RCC 7860 (cell line): ENCODE data around the gene EMC10.

ENCODE experiments used
- DNase-seq: peaks from one replicate; pipeline ENCODE4 v3.0.0-alpha.2; 2015; ENCODE audit warnings: low spot score
- FAIRE-seq: peaks from 2 replicates; lab custom pipeline; 2012; peaks lifted over from hg19 to GRCh38; lab: Jason Lieb, UNC

Gene EMC10

DNA sequence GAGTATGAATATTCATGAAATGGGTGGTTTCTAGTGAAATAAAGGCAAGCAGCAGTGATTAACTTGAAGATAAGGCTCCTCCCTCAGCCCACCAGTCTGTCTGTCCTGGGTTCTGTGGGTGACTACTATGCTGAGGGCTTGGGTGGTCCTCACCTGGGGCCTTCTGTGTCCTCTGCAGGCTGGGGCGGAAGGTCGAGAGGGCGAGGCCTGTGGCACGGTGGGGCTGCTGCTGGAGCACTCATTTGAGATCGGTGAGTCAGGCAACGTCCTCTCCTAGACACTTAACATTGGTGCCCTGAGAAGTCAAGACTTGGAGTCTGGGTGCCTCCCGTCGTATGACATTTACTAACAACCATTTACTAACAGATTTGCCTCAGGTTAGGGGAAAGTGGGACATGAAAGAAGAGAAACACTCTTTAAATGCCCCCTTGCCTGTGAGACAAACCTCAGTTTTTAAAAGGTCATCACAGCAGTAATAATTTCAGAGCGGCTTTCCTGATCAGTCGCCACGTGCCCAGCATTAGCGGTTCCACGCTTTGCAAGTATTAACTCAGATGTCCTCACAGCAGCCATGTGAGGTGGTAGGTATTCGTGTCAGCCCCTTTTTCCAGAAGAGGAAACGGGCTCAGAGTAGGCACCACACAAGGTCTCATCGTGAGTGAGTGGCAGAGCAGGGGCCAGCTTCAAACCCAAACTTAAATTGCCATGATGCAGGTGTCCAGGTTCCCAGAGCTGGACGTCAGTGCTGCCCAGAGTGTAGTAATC is 1.6 kb downstream of the EMC10 start:
- DNase-seq, result no peak
- FAIRE-seq, result no peak

DNA sequence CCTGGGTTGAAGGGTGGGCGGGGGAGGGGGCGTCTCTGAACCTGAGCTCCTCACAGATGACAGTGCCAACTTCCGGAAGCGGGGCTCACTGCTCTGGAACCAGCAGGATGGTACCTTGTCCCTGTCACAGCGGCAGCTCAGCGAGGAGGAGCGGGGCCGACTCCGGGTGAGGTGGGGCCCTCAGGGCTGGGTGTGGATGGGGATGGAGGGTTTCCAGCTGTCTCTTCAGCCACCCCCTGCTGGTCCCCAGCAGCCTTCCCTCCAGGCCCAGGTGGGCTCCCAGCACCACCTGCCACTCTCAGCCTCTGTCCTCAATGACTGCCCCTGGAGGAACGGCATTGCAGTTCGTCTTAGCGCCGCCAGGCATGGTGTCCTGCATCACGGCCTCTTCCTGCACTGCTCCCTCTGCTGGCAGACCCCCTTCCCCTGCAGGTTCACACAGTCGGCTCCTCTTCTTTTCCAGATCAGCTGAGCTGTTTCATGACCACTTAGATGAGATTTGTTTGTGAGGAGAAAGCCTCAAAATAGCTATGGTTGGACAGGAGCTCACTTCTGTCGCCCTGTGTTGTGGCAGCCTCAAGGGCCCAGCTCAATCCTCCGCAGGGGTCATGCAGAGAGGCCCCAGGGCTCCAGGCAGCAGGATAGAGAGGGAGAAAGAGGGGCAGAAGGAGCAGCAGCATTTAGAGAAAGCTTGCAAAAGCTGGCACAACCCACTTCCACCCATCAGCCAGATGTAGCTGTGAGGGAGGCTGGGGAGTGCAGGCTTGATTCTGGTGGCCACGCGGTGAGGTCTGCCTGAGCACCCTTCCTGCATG is 2.8 kb downstream of the EMC10 start:
- DNase-seq (no peak), FAIRE-seq (no peak)

DNA sequence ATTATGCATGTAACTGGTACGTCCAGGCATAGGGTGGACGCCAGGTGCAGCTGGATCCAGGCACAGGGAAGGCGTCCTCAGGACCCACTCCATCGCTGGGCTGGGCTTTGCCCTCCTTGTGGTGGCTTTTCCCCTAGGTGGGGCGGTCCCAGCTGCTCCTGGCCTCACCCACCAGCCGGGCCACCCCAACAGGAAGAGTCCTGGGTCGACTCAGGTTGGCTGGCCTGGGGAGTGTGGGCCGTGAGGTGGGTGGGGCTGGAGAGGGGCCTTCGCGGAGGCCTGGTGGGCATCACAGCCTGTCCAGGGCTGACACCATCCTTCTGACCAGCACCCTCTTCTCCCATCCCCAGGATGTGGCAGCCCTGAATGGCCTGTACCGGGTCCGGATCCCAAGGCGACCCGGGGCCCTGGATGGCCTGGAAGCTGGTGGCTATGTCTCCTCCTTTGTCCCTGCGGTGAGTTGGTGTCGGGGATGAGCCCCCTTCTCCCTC is 3.5 kb downstream of the EMC10 start:
- DNase-seq, result no peak
- FAIRE-seq, result no peak

DNA sequence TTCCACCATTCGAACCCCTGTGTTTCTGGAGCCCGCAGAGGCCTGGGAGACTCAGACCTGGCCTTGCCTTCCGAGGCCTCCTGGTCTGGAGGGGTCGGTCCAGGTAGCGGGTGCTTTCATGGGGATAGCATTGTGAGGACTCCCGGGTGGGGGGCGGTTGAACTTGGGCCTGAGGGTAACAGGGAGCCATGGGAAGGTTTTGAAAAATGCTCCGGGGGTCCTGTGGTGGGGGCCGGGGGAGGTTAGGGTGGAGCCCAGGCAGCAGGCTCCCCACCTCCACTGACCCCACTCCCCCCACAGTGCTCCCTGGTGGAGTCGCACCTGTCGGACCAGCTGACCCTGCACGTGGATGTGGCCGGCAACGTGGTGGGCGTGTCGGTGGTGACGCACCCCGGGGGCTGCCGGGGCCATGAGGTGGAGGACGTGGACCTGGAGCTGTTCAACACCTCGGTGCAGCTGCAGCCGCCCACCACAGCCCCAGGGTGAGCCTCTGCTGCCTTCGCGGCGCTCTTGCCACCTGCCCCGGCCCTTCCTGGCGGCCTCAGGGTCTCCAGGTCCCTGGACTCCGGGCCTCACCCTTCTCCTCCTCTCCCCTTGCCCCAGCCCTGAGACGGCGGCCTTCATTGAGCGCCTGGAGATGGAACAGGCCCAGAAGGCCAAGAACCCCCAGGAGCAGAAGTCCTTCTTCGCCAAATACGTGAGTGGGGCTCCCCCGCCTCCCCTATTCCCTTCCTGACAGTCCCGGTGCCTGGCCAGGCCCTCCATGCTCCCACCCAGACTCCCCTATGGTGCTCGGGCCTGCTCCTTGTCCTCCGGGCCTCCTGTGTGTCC is 4.2 kb downstream of the EMC10 start:
- DNase-seq (no peak), FAIRE-seq (no peak)

DNA sequence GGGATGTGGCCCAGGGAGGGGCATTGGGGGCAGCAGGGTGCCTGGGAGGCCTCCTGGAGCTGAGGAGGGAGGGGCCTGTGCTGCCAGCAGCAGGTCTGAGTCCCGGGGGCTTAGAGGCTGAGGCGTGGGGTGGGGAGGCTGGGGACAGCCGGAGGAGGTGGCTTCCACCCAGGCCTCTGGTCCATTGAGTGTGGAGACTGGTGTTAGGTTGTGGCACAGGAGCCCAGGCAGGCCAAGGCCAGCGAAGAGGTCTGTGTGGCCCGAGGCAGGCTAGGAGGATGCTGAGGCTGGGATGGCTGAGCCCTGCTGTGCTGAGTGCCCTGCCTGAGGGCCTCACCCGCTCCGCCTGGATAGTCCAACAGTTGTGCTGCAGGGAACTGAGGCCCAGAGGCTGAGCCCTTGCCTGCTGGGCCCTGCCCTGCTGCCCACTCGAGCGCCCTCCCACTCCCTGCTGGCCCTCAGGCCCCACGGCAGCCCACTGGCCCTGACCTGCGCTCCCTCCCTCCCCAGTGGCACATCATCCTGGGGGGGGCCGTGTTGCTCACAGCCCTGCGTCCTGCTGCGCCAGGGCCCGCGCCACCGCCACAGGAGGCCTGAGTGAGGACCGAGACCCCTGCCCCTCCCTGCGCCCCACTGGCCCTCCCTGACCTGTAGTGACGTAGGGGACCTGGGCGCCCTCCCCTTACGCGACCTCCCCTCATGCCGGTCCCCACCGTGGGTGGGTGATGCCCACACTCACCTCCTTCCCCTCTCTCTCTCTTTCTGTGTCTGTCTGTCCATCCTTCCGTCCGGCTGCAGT is 5.2 kb downstream of the EMC10 start:
- FAIRE-seq, result no peak
- no peak for DNase-seq

DNA sequence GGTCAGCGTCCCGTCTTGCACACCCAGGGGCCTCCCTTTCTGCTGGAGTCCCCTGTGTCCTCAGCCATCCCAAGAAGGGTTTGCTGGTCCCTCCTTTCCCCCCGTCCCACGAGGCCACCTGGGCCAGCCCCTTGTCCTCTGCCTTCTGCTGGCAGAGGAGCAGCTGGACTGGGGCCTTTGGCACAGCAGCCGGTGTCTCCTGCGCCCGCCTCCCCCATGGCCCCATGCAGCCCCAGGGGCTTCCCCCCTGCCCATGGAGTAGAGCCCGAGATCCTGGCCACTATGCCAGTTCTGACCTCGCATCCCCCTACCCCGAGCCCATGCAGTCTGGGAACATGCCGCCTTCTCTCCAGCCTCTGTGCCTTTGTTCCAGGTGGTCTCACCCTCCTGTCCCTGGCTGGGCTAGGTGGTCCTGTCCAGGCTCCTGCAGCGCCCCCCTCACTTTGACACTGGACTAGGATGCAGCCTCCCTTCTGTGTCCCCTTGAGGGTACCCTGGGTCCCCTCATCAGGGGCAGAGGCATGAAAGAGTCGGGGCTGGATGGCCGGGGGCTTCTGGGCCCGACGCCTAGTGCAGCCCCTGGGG is 6.1 kb downstream of the EMC10 start:
- FAIRE-seq (no peak), DNase-seq (no peak)

DNA sequence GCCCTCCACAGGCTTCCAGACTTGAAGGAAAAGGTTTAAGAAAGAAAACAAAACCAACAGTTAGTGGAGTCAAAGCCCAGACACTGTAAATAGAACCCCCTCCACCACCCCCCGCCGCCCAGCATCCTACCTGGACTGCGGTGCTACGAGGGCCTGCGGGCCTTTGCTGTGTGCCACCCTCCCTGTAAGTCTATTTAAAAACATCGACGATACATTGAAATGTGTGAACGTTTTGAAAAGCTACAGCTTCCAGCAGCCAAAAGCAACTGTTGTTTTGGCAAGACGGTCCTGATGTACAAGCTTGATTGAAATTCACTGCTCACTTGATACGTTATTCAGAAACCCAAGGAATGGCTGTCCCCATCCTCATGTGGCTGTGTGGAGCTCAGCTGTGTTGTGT is 6.6 kb downstream of the EMC10 start:
- no peak for FAIRE-seq
- DNase-seq, result no peak

DNA sequence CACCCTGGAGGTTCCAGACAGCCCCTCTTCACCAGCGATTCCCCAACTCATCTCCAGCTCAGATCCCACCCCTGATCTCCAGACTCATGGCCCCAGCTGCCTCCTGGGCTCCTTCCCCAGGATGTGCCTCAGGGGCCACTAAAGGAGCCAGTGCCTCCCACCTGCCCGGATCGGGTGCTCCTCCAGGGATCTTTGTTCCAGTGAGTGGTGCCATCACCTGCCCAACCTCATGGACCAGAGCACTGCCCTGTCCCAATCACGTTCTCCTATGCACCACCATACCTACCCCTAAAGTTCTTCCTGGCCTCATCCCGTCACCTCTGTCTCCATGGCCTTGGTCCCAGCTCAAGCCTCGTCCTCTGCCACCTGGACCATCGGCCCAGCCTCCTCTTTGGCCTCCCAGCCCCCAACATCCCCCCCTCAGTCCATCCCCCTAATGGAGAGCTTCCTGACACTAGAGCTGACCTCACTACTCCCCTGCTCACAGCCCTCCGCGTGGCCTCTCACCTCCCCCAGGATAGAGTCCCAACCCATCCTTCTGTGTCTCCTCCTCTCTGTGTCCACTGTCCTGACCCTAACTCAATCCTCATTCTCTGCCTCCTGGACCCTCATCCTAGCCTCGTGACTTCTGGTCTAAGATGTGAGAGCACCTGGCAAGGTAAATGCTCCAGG is 9.1 kb downstream of the EMC10 start:
- no peak for FAIRE-seq

DNA sequence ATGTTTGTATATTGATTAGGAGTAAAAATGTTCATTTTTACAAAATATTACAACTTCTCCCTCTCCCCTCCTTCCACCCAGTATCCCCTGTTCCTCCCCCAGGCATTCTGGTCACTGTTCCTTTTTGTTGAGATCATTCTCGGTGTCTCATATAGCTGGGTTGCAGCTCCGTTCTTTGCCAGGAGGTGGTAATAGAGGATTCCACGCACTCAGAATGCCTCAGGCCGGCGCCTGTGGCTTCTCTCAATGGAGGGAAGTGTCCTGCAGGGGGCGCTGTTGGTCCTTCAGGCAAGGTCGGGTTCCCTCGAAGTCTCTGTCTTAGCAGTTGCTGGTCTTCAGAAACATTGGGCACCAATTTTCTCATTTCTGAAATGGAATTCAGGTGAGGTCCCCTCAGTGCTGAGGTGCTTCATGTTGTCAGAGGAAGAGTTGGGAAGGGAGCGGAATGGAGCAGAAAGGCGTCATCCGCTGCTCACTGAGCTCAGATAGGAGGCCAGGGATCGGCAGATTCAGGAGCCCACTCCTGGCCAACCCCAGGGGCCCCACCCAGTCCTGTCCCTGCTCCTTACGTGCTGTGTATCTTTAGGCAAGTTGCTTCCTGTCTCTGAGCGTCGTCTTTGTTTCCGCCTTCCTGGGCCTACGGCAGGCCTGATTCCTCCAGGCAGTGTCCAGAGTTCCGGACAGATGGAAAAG is 10.7 kb downstream of the EMC10 start:
- FAIRE-seq, result no peak
- no peak for DNase-seq

More for the DNA sequence above, 9.1 kb downstream of the EMC10 start:
- DNase-seq, result no peak

DNA sequence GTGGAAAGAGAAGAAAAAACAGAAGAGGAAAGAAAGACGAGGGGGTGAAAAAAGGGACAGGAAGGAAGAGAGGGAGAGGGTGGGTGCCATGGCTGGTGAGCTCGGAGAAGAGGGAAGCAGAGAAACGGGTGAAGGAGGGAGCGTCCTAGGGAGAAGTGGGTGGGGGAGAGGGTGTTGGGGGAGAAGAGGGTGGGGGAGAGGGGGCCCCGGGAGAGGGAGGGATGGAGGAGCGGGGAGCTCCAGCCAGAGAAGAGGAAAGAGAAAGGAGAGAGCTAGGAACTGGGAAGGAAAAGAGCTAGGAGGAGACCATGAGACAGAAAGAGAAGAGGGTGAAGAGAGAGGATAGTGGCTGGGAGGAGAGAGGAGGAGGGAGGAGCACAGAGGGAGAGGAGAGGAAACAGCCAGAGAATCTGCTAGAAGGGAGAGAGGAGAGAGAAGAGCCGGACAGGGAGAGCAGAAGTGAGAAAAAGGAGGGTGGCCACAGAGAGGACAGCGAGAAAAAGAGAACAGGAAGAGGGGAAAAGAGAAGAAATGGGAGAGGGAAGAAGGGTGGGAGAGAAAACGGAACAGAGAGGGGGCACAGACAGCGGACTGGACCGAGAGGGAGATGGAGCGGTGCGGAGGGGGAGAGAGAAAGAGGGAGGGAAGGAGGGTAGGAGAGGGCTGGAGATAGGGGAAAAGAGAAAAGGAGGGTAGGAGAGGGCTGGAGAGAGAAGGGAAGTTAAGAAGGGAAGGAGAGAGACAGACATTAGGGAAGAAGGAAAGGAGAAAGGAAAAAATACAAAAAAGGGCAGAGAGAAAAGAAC is 12.3 kb downstream of the EMC10 start:
- FAIRE-seq (no peak), DNase-seq (no peak)

DNA sequence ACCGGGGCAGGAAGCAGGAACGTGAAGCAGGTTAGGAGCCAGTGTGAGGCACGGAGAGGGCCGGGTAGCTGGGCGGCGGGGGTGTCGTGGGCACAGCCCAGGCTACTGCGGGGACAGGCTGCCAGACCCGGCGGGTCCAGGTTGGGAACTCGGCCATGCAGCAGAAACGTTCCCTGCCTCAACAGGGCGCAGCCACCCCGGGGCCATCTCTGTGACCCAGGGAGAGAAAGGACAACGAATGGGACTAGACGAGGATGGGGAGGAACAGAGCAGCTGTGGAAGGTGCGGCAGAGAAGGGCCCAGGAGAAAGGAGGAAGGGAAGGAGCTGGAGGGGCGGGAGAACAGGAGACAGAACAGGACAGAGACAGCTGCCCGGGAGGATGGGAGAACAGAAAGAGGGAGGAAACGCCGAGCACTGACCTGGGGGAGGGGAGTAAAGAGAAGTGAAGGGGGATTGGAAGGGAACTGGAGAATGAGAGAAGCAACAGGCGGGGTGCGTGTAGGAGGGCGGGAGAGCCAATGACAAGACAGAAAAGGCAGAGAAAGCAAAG is 13.2 kb downstream of the EMC10 start:
- DNase-seq, result no peak
- no peak for FAIRE-seq

DNA sequence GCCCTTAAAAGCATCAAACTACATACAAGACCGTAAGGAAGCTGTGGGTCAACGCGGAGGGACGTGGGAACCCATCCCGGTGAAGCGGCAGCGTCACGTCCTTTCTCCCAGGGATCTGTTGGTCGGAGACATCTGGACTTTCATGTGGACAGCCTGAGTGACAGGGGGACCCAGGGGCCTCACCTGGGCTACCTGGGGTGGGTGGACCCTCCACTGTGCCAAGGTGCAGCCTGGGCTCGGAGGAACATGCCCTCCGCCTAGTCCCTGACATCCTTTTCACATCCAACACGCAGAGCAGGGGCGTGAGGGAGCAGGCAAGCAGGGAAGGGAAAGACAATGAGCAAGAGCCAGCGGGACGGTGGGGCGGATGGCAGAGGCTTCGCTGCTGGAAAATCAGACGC is 14.1 kb downstream of the EMC10 start:
- DNase-seq (no peak), FAIRE-seq (no peak)

DNA sequence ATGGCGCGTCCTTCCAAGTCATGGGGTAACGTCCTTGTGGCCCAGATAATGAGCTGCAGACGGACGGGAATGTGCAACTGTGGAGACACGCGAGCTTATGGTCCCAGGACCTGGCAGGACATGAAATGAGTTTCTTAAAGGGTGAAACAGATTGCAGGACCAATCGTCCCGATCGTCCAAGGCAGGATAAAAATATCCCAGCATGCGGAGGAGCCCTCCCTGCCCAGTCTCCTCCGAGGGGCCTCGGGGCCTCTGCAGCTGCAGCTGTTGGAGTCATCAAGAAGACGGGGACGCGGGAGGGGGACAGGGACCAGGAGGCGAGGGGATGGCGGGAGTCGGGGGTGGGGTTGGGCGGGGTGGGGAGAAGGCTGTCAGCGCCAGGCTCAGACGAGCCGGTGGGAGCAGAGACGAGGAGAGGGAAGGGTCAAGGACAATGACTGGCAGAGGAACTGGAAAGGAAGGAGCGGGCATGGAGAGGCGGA is 14.7 kb downstream of the EMC10 start:
- DNase-seq (no peak), FAIRE-seq (no peak)

DNA sequence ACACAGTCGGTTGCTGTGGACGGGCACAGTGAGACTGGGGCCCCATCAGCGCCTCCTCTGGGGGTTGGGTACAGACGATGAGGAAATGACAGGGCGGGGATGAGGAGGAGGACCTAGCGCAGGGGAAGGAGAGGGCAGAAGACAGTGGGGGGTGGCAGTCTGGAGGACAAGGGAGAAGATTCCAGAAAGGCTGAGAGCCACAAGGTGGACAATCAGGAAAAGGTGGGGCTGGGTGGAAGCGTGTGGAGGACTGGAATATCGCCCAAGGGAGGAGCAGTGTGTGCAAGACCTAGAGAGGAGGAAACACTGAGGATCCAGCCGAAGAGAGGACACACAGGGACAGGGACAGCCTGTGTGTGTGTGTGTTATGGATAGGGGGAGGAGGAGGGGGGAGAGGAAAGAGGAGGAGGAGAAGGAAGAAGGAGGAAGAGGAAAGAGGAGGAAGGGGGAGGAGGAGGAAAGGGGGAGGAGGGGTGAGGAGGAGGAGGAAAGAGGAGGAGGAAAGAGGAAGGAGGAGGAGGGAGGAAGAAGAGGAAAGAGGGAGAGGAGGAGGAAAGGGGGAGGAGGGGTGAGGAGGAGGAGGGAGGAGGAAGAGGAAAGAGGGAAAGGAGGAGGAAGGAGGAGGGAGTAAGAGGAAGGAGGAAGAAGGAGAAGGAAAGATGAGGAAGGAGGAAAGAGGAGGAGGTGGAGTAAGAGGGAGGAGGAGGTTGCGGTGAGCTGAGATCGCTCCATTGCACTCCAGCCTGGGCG is 16.2 kb downstream of the EMC10 start:
- no peak for FAIRE-seq
- DNase-seq, result no peak

DNA sequence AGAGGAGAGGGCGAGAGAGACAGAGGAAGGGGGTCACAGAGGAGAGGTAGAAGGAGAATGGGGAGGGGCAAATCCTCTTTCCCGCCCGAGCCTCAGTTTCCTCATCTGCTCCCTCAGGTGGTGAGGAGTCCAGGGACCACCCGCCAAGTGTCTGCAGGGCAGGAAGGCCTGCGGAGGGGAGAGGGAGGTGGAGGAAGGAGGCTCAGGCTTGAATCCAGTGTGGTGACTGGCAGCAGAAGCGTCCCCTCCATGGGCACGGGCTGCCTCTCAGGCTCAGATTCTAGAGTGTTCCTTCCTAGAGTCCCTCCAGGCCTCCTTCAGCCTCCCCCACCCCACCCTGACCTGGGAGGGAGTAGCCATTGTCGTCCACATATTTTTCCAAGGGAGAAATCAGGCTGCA is 16.9 kb downstream of the EMC10 start:
- DNase-seq, result no peak
- no peak for FAIRE-seq

DNA sequence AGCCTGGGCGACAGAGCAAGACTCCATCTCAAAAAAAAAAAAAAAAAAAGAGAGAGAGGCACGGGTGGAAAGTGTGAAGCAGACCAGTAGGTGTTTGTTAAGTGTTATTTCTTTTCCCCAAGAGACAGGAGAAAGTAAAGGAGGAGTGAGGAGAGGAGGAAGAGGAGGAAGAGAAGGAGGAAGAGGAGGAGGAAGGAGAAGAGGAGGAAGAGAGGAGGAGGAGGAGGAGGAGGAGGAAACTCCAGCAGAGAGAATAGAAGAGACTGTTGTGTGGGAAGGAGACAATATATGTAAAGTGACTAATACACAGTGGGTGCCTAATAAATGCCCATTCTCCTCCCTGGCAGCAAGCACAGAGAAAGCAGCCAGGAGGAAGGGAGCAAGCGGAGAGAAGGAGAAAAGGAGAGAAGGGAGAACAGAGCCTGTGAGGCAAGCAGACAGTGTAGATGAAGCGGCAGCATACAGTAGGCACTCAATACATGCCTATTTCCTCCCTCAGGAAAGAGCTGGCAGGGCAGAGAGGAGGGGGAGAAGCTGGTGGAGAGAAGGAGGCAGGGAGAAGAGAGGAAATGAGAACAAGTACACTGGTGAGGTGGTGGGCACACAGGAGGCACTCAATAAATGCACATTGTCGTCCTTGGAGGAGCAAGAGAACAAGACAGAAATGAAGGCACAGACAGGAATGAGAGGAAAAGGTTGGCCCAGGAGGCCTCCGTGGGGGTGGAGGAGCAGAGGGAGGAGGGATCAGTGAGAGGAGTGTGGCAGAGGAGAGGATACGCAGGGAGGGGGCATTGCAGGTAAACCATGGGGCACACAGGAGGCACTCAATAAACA is 18.1 kb downstream of the EMC10 start:
- no peak for DNase-seq
- FAIRE-seq, result no peak
